HepG2 (cell line): ENCODE measurements around the gene PSMA7. TPM values are rescaled to one million over a fixed set of nuclear protein-coding genes. Genes with fewer than 3 reads are reported as not detected.

Source experiments
- ARID3A ChIP-seq: IDR thresholded peaks from 2 replicates; pipeline ENCODE4 v1.6.1; 2012; ENCODE audit warnings: low read depth, low read length, improper control_type of control experiment
- ARNT2 ChIP-seq: sonication (generic); formaldehyde crosslinking; IDR thresholded peaks from 2 replicates; pipeline ENCODE4 v1.8.0; 2022; ENCODE audit warnings: mild to moderate bottlenecking, low read depth, missing genetic modification reagents, moderate library complexity
- CREB3 ChIP-seq: sonication (generic); formaldehyde crosslinking; IDR thresholded peaks from 2 replicates; pipeline ENCODE4 v1.5.0; 2020; ENCODE audit warnings: missing genetic modification reagents
- HNRNPUL1 ChIP-seq: fragments of 200-400 bp; formaldehyde crosslinking; IDR thresholded peaks from 2 replicates; pipeline ENCODE4 v1.6.1; 2017; ENCODE audit warnings: low read depth, mild to moderate bottlenecking, low read length, moderate library complexity
- MEIS2 ChIP-seq: sonication (generic); formaldehyde crosslinking; IDR thresholded peaks from 2 replicates; pipeline ENCODE4 v1.9.0; 2021; ENCODE audit warnings: mild to moderate bottlenecking, missing genetic modification reagents
- NFYB ChIP-seq: sonication (generic); formaldehyde crosslinking; IDR thresholded peaks from 2 replicates; pipeline ENCODE4 v1.4.0; 2020; ENCODE audit warnings: missing genetic modification reagents
- POGZ ChIP-seq: sonication (generic); formaldehyde crosslinking; IDR thresholded peaks from 2 replicates; pipeline ENCODE4 v1.4.0; 2020; ENCODE audit warnings: mild to moderate bottlenecking, missing genetic modification reagents
- TFE3 ChIP-seq: IDR thresholded peaks from 2 replicates; pipeline ENCODE4 v1.6.1; 2016
- ZBTB21 ChIP-seq: sonication (generic); formaldehyde crosslinking; IDR thresholded peaks from 2 replicates; pipeline ENCODE4 v1.4.0; 2020; ENCODE audit warnings: missing genetic modification reagents
- ZNF10 ChIP-seq: sonication (generic); formaldehyde crosslinking; IDR thresholded peaks from 2 replicates; pipeline ENCODE4 v1.4.0; 2020; ENCODE audit warnings: mild to moderate bottlenecking, low read depth, missing genetic modification reagents, borderline replicate concordance
- ZNF530 ChIP-seq: sonication (generic); formaldehyde crosslinking; IDR thresholded peaks from 2 replicates; pipeline ENCODE4 v1.5.0; 2020; ENCODE audit warnings: low read depth, mild to moderate bottlenecking, missing genetic modification reagents
- ZNF569 ChIP-seq: sonication (generic); formaldehyde crosslinking; IDR thresholded peaks from 2 replicates; pipeline ENCODE4 v1.5.0; 2020; ENCODE audit warnings: mild to moderate bottlenecking, missing genetic modification reagents, moderate library complexity, borderline replicate concordance
- ZNF607 ChIP-seq: sonication (generic); formaldehyde crosslinking; IDR thresholded peaks from 2 replicates; pipeline ENCODE4 v1.5.1; 2020; ENCODE audit warnings: missing genetic modification reagents, mild to moderate bottlenecking, borderline replicate concordance
- ZNF674 ChIP-seq: sonication (generic); formaldehyde crosslinking; IDR thresholded peaks from 2 replicates; pipeline ENCODE4 v1.5.0; 2020; ENCODE audit warnings: low read depth, mild to moderate bottlenecking, missing genetic modification reagents
- ZNF709 ChIP-seq: sonication (generic); formaldehyde crosslinking; IDR thresholded peaks from 2 replicates; pipeline ENCODE4 v1.5.0; 2020; ENCODE audit warnings: mild to moderate bottlenecking, missing genetic modification reagents
- ZNF749 ChIP-seq: sonication (generic); formaldehyde crosslinking; IDR thresholded peaks from 2 replicates; pipeline ENCODE4 v1.8.0; 2022; ENCODE audit warnings: mild to moderate bottlenecking, missing genetic modification reagents, moderate library complexity, borderline replicate concordance
- ZSCAN20 ChIP-seq: sonication (generic); formaldehyde crosslinking; IDR thresholded peaks from 2 replicates; pipeline ENCODE4 v1.4.0; 2020; ENCODE audit warnings: missing genetic modification reagents, mild to moderate bottlenecking, borderline replicate concordance
- ZXDC ChIP-seq: sonication (generic); formaldehyde crosslinking; IDR thresholded peaks from 2 replicates; pipeline ENCODE4 v1.5.0; 2020; ENCODE audit warnings: mild to moderate bottlenecking, missing genetic modification reagents
- polyA plus RNA-seq, 8 experiments: library from polyadenylated mRNA; depleted of rRNA in 3 of 8; stranded (reverse) in 7 of 8; unstranded in 1 of 8; fragments of >200 nt; fragmentation: Illumina TruSeq in 4 of 8; extraction: Trizol in 4 of 8; gene quantifications; 2 replicates each; pipeline versions ENCODE4 v1.2.1 to v1.2.3, GENCODE V29; 2011 to 2016; ENCODE audit warnings: low read depth in 4 of 8, missing spikeins in 1 of 8, mixed read lengths in 1 of 8; ENCODE audit not compliant: insufficient read depth in 1 of 8
- total RNA-seq, 5 experiments: library from RNA; depleted of rRNA; stranded (reverse); fragments of >200 nt; fragmentation: Illumina TruSeq; extraction: Trizol; gene quantifications; 2 replicates each; pipeline ENCODE4 v1.2.3, GENCODE V29; 2016; ENCODE audit warnings: low read depth in 1 of 5

Gene PSMA7
- total and polyA plus RNA-seq, 2 of the 13 experiments (the other 11 are each of a cell fraction or from before 2014, with no cell fraction given): 531 to 631 TPM

GRCh38 chr20:62146019-62146755, 3.0 kb upstream of the PSMA7 start (continued):
- TF ChIP-seq ZNF530 (CRISPR knock-in tag): no peak
- no peak for TF ChIP-seq ZNF10 (CRISPR knock-in tag)
- TF ChIP-seq ZNF674 (CRISPR knock-in tag): 0 out of 2 replicates have a peak, but pooled peaks have one; percentile 79
- no peak for TF ChIP-seq ZNF569 (CRISPR knock-in tag)
- no peak for TF ChIP-seq ZSCAN20 (CRISPR knock-in tag)
- TF ChIP-seq NFYB: 0 out of 2 replicates have a peak, but pooled peaks have one; percentile 15
- no peak for TF ChIP-seq ZNF749 (CRISPR knock-in tag)
- peak; percentile 88 for TF ChIP-seq TFE3
- TF ChIP-seq ARNT2 (CRISPR knock-in tag): 0 out of 2 replicates have a peak, but pooled peaks have one; percentile 65
- no peak for TF ChIP-seq ZXDC (CRISPR knock-in tag)
- TF ChIP-seq ZNF607 (CRISPR knock-in tag): peak; percentile 18; the same call in 1 of the 2 replicates
- TF ChIP-seq ARID3A: no peak
- TF ChIP-seq POGZ (CRISPR knock-in tag): peak; percentile 27; the same call in 1 of the 2 replicates
- TF ChIP-seq MEIS2 (CRISPR knock-in tag): peak; percentile 42
- no peak for TF ChIP-seq CREB3
- peak; percentile 20; the same call in 1 of the 2 replicates for TF ChIP-seq ZNF709 (CRISPR knock-in tag)
- no peak for TF ChIP-seq HNRNPUL1
- TF ChIP-seq ZBTB21 (CRISPR knock-in tag): no peak; the same call in 1 of the 2 replicates
